ENCODE data around the gene FBXO34.

Gene FBXO34

GRCh38 chr14:55270832-55271571 is at the start of gene FBXO34:
TSS of gene FBXO34 (plus strand) at chr14:55271421. CDS start at chr14:55350391, 78,970 bp downstream.
- in situ Hi-C loops (cut with HindIII; ENCODE audit: low pct_ligation_motif_present, low sequenced_read_pairs) = no loop called here
- Histone ChIP-seq H3K36me3 (replicated peaks) (no peaks in the 10 kb centered on the region), H3K27me3 (replicated peaks) (no peaks in the 10 kb centered on the region), H3K4me3 (ENCODE audit: low read depth, low read length) (peak within 1 kb of the TSS; percentile 98), H3K27ac (peak within 1 kb of the TSS; percentile 78)
- TF ChIP-seq CTCF (IDR thresholded peaks at IDR 0.05; ENCODE audit: low read depth, low read length, missing control alignments) = peak; percentile 100
- peak; percentile 97 for DNase-seq

GRCh38 chr14:55221968-55222367 is 49.3 kb upstream of the FBXO34 start:
- Histone ChIP-seq H3K27ac (no peak overlapping the region), H3K27me3 (replicated peaks) (no peaks in the 10 kb centered on the region), H3K36me3 (replicated peaks) (no peaks in the 10 kb centered on the region), H3K4me3 (ENCODE audit: low read depth, low read length) (no peak overlapping the region)
- in situ Hi-C loops (cut with HindIII; ENCODE audit: low pct_ligation_motif_present, low sequenced_read_pairs) = no loop called here
- TF ChIP-seq CTCF (IDR thresholded peaks at IDR 0.05; ENCODE audit: low read depth, low read length, missing control alignments) = no peak
- DNase-seq = no peak

GRCh38 chr14:55223364-55223763 is 47.9 kb upstream of the FBXO34 start:
- Histone ChIP-seq H3K27ac (no peak overlapping the region), H3K4me3 (ENCODE audit: low read depth, low read length) (no peak overlapping the region), H3K27me3 (replicated peaks) (no peaks in the 10 kb centered on the region), H3K36me3 (replicated peaks) (no peaks in the 10 kb centered on the region)
- TF ChIP-seq CTCF (IDR thresholded peaks at IDR 0.05; ENCODE audit: low read depth, low read length, missing control alignments) = no peak
- no peak for DNase-seq
- in situ Hi-C loops (cut with HindIII; ENCODE audit: low pct_ligation_motif_present, low sequenced_read_pairs) = no loop called here

- no peaks in the 10 kb centered on the region for H3K36me3 ChIP-seq (replicated peaks)
- no peak overlapping the region for H3K27ac ChIP-seq
- H3K27me3 ChIP-seq (replicated peaks) = no peaks in the 10 kb centered on the region
- no peak for TF ChIP-seq CTCF (IDR thresholded peaks at IDR 0.05; ENCODE audit: low read depth, low read length, missing control alignments)
- no peak for DNase-seq
- H3K4me3 ChIP-seq (ENCODE audit: low read depth, low read length) = no peak overlapping the region
- in situ Hi-C loops (cut with HindIII; ENCODE audit: low pct_ligation_motif_present, low sequenced_read_pairs) = no loop called here
Observed at GRCh38 chr14:55228261-55228660, 43.0 kb upstream of the FBXO34 start.

GRCh38 chr14:55233591-55233990 is 37.6 kb upstream of the FBXO34 start:
- Histone ChIP-seq H3K27me3 (replicated peaks) (no peaks in the 10 kb centered on the region), H3K36me3 (replicated peaks) (no peaks in the 10 kb centered on the region), H3K27ac (no peak overlapping the region), H3K4me3 (ENCODE audit: low read depth, low read length) (no peak overlapping the region)
- DNase-seq = no peak
- no peak for TF ChIP-seq CTCF (IDR thresholded peaks at IDR 0.05; ENCODE audit: low read depth, low read length, missing control alignments)
- in situ Hi-C loops (cut with HindIII; ENCODE audit: low pct_ligation_motif_present, low sequenced_read_pairs) = no loop called here

Data from brain microvascular endothelial cell (primary cell).